ENCODE data around the gene ITPR2. TPM values are rescaled to one million over a fixed set of nuclear protein-coding genes. Genes with fewer than 3 reads are reported as not detected.

The ITPR2 gene
- total RNA-seq, 3 donors from 2014 or later: 33.3 to 60.8 (median 54.0) TPM

- Histone ChIP-seq H3K9me3 (no peaks in the 10 kb centered on the region), H3K4me1 (ENCODE audit: low read depth) (no peaks in the 10 kb centered on the region), H3K36me3 (ENCODE audit: low read depth) (no peaks in the 10 kb centered on the region), H3K4me3 (no peak overlapping the region)
- TF ChIP-seq, protein P1, sequence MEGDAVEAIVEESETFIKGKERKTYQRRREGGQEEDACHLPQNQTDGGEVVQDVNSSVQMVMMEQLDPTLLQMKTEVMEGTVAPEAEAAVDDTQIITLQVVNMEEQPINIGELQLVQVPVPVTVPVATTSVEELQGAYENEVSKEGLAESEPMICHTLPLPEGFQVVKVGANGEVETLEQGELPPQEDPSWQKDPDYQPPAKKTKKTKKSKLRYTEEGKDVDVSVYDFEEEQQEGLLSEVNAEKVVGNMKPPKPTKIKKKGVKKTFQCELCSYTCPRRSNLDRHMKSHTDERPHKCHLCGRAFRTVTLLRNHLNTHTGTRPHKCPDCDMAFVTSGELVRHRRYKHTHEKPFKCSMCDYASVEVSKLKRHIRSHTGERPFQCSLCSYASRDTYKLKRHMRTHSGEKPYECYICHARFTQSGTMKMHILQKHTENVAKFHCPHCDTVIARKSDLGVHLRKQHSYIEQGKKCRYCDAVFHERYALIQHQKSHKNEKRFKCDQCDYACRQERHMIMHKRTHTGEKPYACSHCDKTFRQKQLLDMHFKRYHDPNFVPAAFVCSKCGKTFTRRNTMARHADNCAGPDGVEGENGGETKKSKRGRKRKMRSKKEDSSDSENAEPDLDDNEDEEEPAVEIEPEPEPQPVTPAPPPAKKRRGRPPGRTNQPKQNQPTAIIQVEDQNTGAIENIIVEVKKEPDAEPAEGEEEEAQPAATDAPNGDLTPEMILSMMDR (IDR thresholded peaks at IDR 0.05): no peak
- DNase-seq: no peak
- intact Hi-C loops (cut with DNase I, micrococcal nuclease): no loop called here
- no peak for ATAC-seq
These were observed 332.9 kb downstream of the ITPR2 start for GRCh38 chr12:26499979-26500640.

- H3K36me3 ChIP-seq (ENCODE audit: low read depth): no peaks in the 10 kb centered on the region
- ATAC-seq (no peak), DNase-seq (no peak)
- TF ChIP-seq, protein P1 (IDR thresholded peaks at IDR 0.05): no peak
- no peaks in the 10 kb centered on the region for H3K4me1 ChIP-seq (ENCODE audit: low read depth)
- intact Hi-C loops (cut with DNase I, micrococcal nuclease): no loop called here
- H3K9me3 ChIP-seq: no peaks in the 10 kb centered on the region
- no peak overlapping the region for H3K4me3 ChIP-seq
These were observed 336.8 kb downstream of the ITPR2 start for GRCh38 chr12:26496170-26496569.

DNA sequence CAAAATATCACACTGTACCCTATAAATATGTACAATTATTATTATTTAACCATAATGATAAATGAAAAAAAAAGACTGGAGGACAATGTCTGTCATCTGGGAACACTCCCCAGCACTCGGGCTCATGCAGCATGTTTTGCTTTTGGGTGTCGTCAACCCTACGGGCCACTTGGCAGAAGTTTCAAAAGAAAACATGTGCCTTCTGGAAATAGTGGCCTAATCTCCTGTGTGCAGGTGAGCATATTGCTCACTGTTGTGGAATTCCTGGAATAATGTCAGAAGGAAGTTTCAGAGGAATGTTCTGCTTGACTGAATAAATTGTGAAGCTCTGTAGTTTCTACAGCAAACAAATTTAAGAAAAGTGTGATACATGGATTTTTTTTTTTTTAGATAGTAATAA, 339.3 kb downstream of the ITPR2 start:
- no peak overlapping the region for H3K4me3 ChIP-seq
- ATAC-seq (no peak), DNase-seq (no peak)
- no peaks in the 10 kb centered on the region for H3K4me1 ChIP-seq (ENCODE audit: low read depth)
- TF ChIP-seq, protein P1 (IDR thresholded peaks at IDR 0.05): no peak
- H3K36me3 ChIP-seq (ENCODE audit: low read depth): no peaks in the 10 kb centered on the region
- intact Hi-C loops (cut with DNase I, micrococcal nuclease): no loop called here
- no peaks in the 10 kb centered on the region for H3K9me3 ChIP-seq

DNA sequence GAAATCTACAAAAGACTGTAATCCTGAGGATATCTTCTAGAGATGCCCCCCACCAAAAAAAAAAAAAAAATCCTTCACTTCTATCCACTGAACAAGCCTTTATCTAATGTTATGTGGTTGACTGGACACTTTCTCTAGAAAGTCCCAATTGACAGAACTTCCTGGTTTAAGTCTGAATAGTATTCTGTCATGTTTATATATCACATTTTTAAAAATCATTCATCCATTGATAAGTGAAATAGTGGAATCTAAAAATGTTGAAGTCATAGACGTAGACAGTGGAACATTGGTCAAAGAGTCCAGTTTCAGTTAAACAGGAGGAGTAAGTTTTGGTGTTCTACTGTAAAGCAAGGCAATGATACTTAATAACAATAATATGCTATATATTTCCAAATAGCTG, 340.6 kb downstream of the ITPR2 start:
- intact Hi-C loops (cut with DNase I, micrococcal nuclease): no loop called here
- Histone ChIP-seq H3K9me3 (no peaks in the 10 kb centered on the region), H3K4me3 (no peak overlapping the region), H3K36me3 (ENCODE audit: low read depth) (no peaks in the 10 kb centered on the region), H3K4me1 (ENCODE audit: low read depth) (no peaks in the 10 kb centered on the region)
- TF ChIP-seq, protein P1 (IDR thresholded peaks at IDR 0.05): no peak
- DNase-seq: no peak
- no peak for ATAC-seq

GRCh38 chr12:26489908-26490307, 343.1 kb downstream of the ITPR2 start:
- Histone ChIP-seq H3K36me3 (ENCODE audit: low read depth) (no peaks in the 10 kb centered on the region), H3K4me3 (no peak overlapping the region), H3K4me1 (ENCODE audit: low read depth) (no peaks in the 10 kb centered on the region), H3K9me3 (no peaks in the 10 kb centered on the region)
- intact Hi-C loops (cut with DNase I, micrococcal nuclease): no loop called here
- TF ChIP-seq, protein P1 (IDR thresholded peaks at IDR 0.05): no peak
- DNase-seq: no peak
- ATAC-seq: no peak

GRCh38 chr12:26488351-26488750, 344.6 kb downstream of the ITPR2 start:
- ATAC-seq: no peak
- H3K4me1 ChIP-seq (ENCODE audit: low read depth): no peaks in the 10 kb centered on the region
- H3K9me3 ChIP-seq: no peaks in the 10 kb centered on the region
- no peak overlapping the region for H3K4me3 ChIP-seq
- intact Hi-C loops (cut with DNase I, micrococcal nuclease): no loop called here
- H3K36me3 ChIP-seq (ENCODE audit: low read depth): no peaks in the 10 kb centered on the region
- TF ChIP-seq, protein P1 (IDR thresholded peaks at IDR 0.05): no peak
- DNase-seq: no peak

Measured in mucosa of descending colon (tissue), 3 donors.